H1 (cell line): ENCODE results near the gene AAMDC. TPM values are rescaled to one million over a fixed set of nuclear protein-coding genes. Genes with fewer than 3 reads are reported as not detected.
"Not testable (repeated sequence)": the region's sequence is repeated elsewhere in the genome, so short reads cannot be mapped to it uniquely, and the experiment has no call there.

Source experiments
- CTCF ChIA-PET: fragments of 300-600 bp; sonication (Branson Sonifier 250); formaldehyde crosslinking; loops from one replicate; lab custom pipeline; 2021; ENCODE audit not compliant: partially characterized antibody; lab: Charles Lee
- POLR2A ChIA-PET: fragments of 300-600 bp; sonication (Branson Sonifier 250); formaldehyde crosslinking; loops from one replicate; lab custom pipeline; 2021; ENCODE audit warnings: inconsistent platforms; ENCODE audit not compliant: partially characterized antibody; lab: Charles Lee
- DNase-seq, 2 experiments: peaks; one replicate each; pipeline versions ENCODE4 v3.0.0 to v3.0.0-alpha.2; 2010 to 2022; ENCODE audit warnings: low spot score in 2 of 2, low read depth in 1 of 2, mixed read lengths in 1 of 2
- FAIRE-seq: peaks from 2 replicates; lab custom pipeline; 2011; peaks lifted over from hg19 to GRCh38; lab: Jason Lieb, UNC
- H2AFZ ChIP-seq: 2 replicates; pipeline ENCODE4 v1.8.1; 2012; ENCODE audit warnings: low read length, inconsistent platforms
- H2AK5ac ChIP-seq: 2 replicates; pipeline ENCODE4 v1.6.1; 2013; ENCODE audit warnings: low read depth, low read length
- H2BK120ac ChIP-seq: replicated peaks from 2 replicates; pipeline ENCODE3; 2013; ENCODE audit warnings: low read depth, low read length, inconsistent platforms
- H2BK12ac ChIP-seq: 2 replicates; pipeline ENCODE4 v1.6.1; 2013; ENCODE audit warnings: low read depth, low read length
- H2BK15ac ChIP-seq: 2 replicates; pipeline ENCODE4 v1.6.1; 2013; ENCODE audit warnings: low read length
- H2BK20ac ChIP-seq: 2 replicates; pipeline ENCODE4 v1.6.1; 2013; ENCODE audit warnings: low read length
- H2BK5ac ChIP-seq: 2 replicates; pipeline ENCODE4 v1.6.1; 2013; ENCODE audit warnings: low read depth, low read length
- H3K14ac ChIP-seq: 2 replicates; pipeline ENCODE4 v1.6.1; 2013; ENCODE audit warnings: inconsistent platforms; ENCODE audit not compliant: insufficient read length
- H3K18ac ChIP-seq: 2 replicates; pipeline ENCODE4 v1.6.1; 2013; ENCODE audit warnings: low read length; ENCODE audit errors: extremely low read depth
- H3K23ac ChIP-seq: 2 replicates; pipeline ENCODE4 v1.6.1; 2013; ENCODE audit warnings: inconsistent platforms; ENCODE audit not compliant: insufficient read length
- H3K23me2 ChIP-seq: 2 replicates; pipeline ENCODE4 v1.6.1; 2013; ENCODE audit warnings: low read depth, low read length
- H3K27ac ChIP-seq: 2 replicates; pipeline ENCODE4 v1.6.1; 2011; ENCODE audit warnings: low read depth, low read length, inconsistent platforms
- H3K27me3 ChIP-seq, 4 experiments: replicated peaks in 1 of 4; 1 replicate in 1 of 4; 2 replicates in 3 of 4; pipeline versions ENCODE4 v1.6.1 to v1.8.1; 2011 to 2013; ENCODE audit warnings: low read length in 3 of 4, mild to moderate bottlenecking in 3 of 4, inconsistent platforms in 2 of 4, mixed read lengths in 2 of 4, moderate library complexity in 1 of 4; ENCODE audit not compliant: control insufficient read depth in 3 of 4, insufficient read depth in 3 of 4; ENCODE audit errors: extremely low read depth in 1 of 4
- H3K36me3 ChIP-seq, 4 experiments: 2 replicates each; pipeline versions ENCODE4 v1.6.1 to v1.8.1; 2011 to 2013; ENCODE audit warnings: mild to moderate bottlenecking in 4 of 4, low read length in 3 of 4, moderate library complexity in 2 of 4, control low read depth in 1 of 4, inconsistent platforms in 1 of 4; ENCODE audit not compliant: insufficient read depth in 4 of 4, control insufficient read depth in 2 of 4
- H3K4ac ChIP-seq: replicated peaks from 2 replicates; pipeline ENCODE3; 2013; ENCODE audit warnings: low read length, low read depth, mixed read lengths, inconsistent platforms; ENCODE audit not compliant: insufficient read length
- H3K4me1 ChIP-seq, 4 experiments: replicated peaks in 1 of 4; 1 replicate in 1 of 4; 2 replicates in 3 of 4; pipeline versions ENCODE4 v1.6.1 to v1.8.1; 2011 to 2013; ENCODE audit warnings: low read length in 3 of 4, inconsistent platforms in 2 of 4, mixed read lengths in 1 of 4; ENCODE audit not compliant: insufficient read depth in 4 of 4, control insufficient read depth in 3 of 4
- H3K4me2 ChIP-seq, 2 experiments: 2 replicates each; pipeline versions ENCODE4 v1.6.1 to v1.8.1; 2011 to 2013; ENCODE audit warnings: low read depth in 2 of 2, low read length in 2 of 2, control low read depth in 1 of 2, inconsistent platforms in 1 of 2, mild to moderate bottlenecking in 1 of 2; ENCODE audit not compliant: insufficient read depth in 1 of 2
- H3K4me3 ChIP-seq, 4 experiments: fragments of 200-600, 300-600 bp in 1 of 4; sonication (generic), shearing (Covaris generic), sonication (Bioruptor Twin) in 1 of 4; 2 replicates each; pipeline versions ENCODE4 v1.5.1 to v1.8.1; 2011 to 2016; ENCODE audit warnings: low read length in 4 of 4, low read depth in 3 of 4, control low read depth in 2 of 4, inconsistent platforms in 2 of 4, mild to moderate bottlenecking in 2 of 4, mixed read lengths in 1 of 4, moderate library complexity in 1 of 4; ENCODE audit not compliant: insufficient read depth in 2 of 4; ENCODE audit errors: extremely low read depth in 1 of 4
- H3K56ac ChIP-seq: replicated peaks from 2 replicates; pipeline ENCODE3; 2013; ENCODE audit warnings: low read depth, mild to moderate bottlenecking, mixed read lengths, low read length, inconsistent platforms; ENCODE audit not compliant: insufficient read length
- H3K79me1 ChIP-seq: 2 replicates; pipeline ENCODE4 v1.6.1; 2013; ENCODE audit warnings: low read depth, low read length, control low read depth
- H3K79me2 ChIP-seq, 2 experiments: 2 replicates each; pipeline versions ENCODE4 v1.6.1 to v1.8.1; 2012 to 2013; ENCODE audit warnings: low read length in 2 of 2, mild to moderate bottlenecking in 2 of 2, inconsistent platforms in 1 of 2; ENCODE audit not compliant: insufficient read depth in 2 of 2, control insufficient read depth in 1 of 2
- H3K9ac ChIP-seq, 4 experiments: replicated peaks in 1 of 4; 1 replicate in 1 of 4; 2 replicates in 3 of 4; pipeline versions ENCODE4 v1.6.1 to v1.8.1; 2011 to 2013; ENCODE audit warnings: low read depth in 3 of 4, low read length in 3 of 4, control low read depth in 2 of 4, mild to moderate bottlenecking in 2 of 4, moderate library complexity in 2 of 4, inconsistent platforms in 1 of 4; ENCODE audit errors: extremely low read depth in 1 of 4
- H3K9me3 ChIP-seq, 2 experiments: 2 replicates each; pipeline versions ENCODE4 v1.6.1 to v1.8.1; 2012 to 2013; ENCODE audit warnings: mild to moderate bottlenecking in 2 of 2, moderate library complexity in 2 of 2, control low read depth in 1 of 2, inconsistent platforms in 1 of 2, low read depth in 1 of 2, low read length in 1 of 2, mixed read lengths in 1 of 2; ENCODE audit not compliant: insufficient read depth in 2 of 2
- H4K20me1 ChIP-seq, 2 experiments: replicated peaks in 1 of 2; 2 replicates each; pipeline versions ENCODE3 to v1.8.1; 2011 to 2013; ENCODE audit warnings: inconsistent platforms in 2 of 2, low read length in 2 of 2, mild to moderate bottlenecking in 1 of 2; ENCODE audit not compliant: insufficient read depth in 2 of 2, control insufficient read depth in 1 of 2
- H4K5ac ChIP-seq: 2 replicates; pipeline ENCODE4 v1.6.1; 2013; ENCODE audit warnings: low read length, low read depth, mixed read lengths, inconsistent platforms; ENCODE audit not compliant: insufficient read length
- H4K8ac ChIP-seq: 2 replicates; pipeline ENCODE4 v1.8.0; 2013; ENCODE audit warnings: mild to moderate bottlenecking, moderate library complexity, low read length, inconsistent platforms; ENCODE audit not compliant: insufficient read depth; ENCODE audit errors: extremely low read depth
- H4K91ac ChIP-seq: replicated peaks from 2 replicates; pipeline ENCODE3; 2013; ENCODE audit warnings: low read length, mixed read lengths, inconsistent platforms; ENCODE audit not compliant: insufficient read length
- WGBS, 2 experiments: shearing (Covaris generic) in 1 of 2; methylation state at CpG; one replicate each; pipeline versions ENCODE4 v1.1.6 to v1.1.7; 2013 to 2015; ENCODE audit warnings: low lambda C conversion rate in 2 of 2, mixed read lengths in 2 of 2, inconsistent platforms in 1 of 2, low coverage in 1 of 2, missing lambda C conversion rate in 1 of 2; ENCODE audit not compliant: insufficient replicate concordance in 2 of 2, insufficient coverage in 1 of 2, insufficient read length in 1 of 2; ENCODE audit errors: extremely low coverage in 1 of 2, missing lambda C conversion rate in 1 of 2; 5-methylcytosine and 5-hydroxymethylcytosine counted together
- polyA plus RNA-seq, 7 experiments: library from polyadenylated mRNA; depleted of rRNA in 3 of 7; stranded (reverse) in 5 of 7; unstranded in 2 of 7; fragments of >200 nt in 5 of 7; fragments of 200-250 nt in 2 of 7; gene quantifications; 1 replicate in 5 of 7; 2 replicates in 1 of 7; 4 replicates in 1 of 7; pipeline versions ENCODE4 v1.2.1 to v1.2.3, GENCODE V29; 2011 to 2013; ENCODE audit warnings: missing spikeins in 2 of 7, mixed read lengths in 2 of 7
- total RNA-seq: library from RNA; stranded (reverse); fragmentation: NEBNext Ultra II Directional; extraction: Animal tissue kit (Norgen Biotek cat#: 25700); gene quantifications from 2 replicates; pipeline ENCODE4 v1.2.1, GENCODE V29; 2021

The AAMDC gene
- total and polyA plus RNA-seq, 2 of the 8 experiments (the other 6 are each of a cell fraction or from before 2014, with no cell fraction given): 17.2 to 19.5 TPM

DNA sequence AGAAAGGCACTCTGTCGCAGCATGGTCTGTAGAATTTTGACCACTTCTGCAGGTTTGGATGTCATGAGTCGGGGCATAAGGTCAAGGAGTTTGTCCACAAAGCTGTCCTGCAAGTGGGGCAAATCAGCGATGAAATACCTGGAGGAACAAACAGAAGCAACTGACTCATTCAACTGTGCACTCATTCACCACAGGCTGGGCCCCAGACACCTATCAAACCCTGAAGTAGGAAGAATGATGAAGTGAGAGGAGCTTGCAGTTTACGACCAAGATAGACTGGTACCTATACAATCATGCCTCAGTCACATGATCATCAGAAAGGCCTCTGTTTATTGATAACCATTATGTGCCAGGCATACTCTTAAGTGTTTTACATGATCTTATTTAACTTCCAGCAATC is 70.8 kb downstream of the AAMDC start:
- H3K4me1 ChIP-seq, H4K20me1 ChIP-seq, CTCF ChIA-PET, H3K4me2 ChIP-seq, H2BK20ac ChIP-seq, H2AFZ ChIP-seq, H3K27me3 ChIP-seq, DNase-seq, H3K23me2 ChIP-seq, H2BK5ac ChIP-seq, H2BK12ac ChIP-seq, H2AK5ac ChIP-seq, H3K23ac ChIP-seq, H3K14ac ChIP-seq, H3K9me3 ChIP-seq, H4K8ac ChIP-seq, H3K79me2 ChIP-seq, H4K5ac ChIP-seq, H3K18ac ChIP-seq, H2BK15ac ChIP-seq, H3K4me3 ChIP-seq, H3K36me3 ChIP-seq, H3K4ac ChIP-seq, H3K56ac ChIP-seq, FAIRE-seq, H3K79me1 ChIP-seq, POLR2A ChIA-PET, H3K27ac ChIP-seq, H4K91ac ChIP-seq, H2BK120ac ChIP-seq, H3K9ac ChIP-seq: not testable (repeated sequence)
- WGBS, 2 experiments: 95% methylated on average over 2 of the region's 4 CpGs; no CpG with 5 or more reads in 1 of the 2 experiments

DNA sequence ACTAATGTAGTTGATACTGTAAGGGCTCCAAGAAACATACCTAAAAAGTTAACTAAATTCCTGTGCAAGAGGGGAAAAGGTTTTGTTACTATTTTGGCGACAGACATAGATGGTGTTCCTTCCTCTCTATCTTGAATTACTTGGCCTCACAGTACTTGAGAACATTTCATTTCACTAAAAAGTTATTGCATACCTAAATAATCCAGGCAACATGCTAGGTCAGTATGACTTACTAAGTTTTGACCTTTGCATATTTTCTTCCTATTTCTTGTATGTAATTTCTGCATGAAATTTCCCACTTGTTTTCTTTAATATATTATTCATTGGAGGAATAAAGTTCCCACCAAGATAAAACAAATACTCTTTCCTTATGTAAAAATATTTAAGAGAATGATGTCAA is 74.0 kb downstream of the AAMDC start:
- H3K79me2 ChIP-seq, H3K79me1 ChIP-seq, H3K4me2 ChIP-seq, H4K91ac ChIP-seq, H3K9me3 ChIP-seq, H3K23me2 ChIP-seq, H3K14ac ChIP-seq, H3K27me3 ChIP-seq, DNase-seq, H4K8ac ChIP-seq, H2AK5ac ChIP-seq, H4K5ac ChIP-seq, POLR2A ChIA-PET, H4K20me1 ChIP-seq, H3K4me1 ChIP-seq, H2BK5ac ChIP-seq, H3K4ac ChIP-seq, H2BK20ac ChIP-seq, H3K36me3 ChIP-seq, H3K9ac ChIP-seq, H3K23ac ChIP-seq, H2BK120ac ChIP-seq, FAIRE-seq, H2AFZ ChIP-seq, H3K27ac ChIP-seq, H3K18ac ChIP-seq, H3K56ac ChIP-seq, CTCF ChIA-PET, H2BK15ac ChIP-seq, H3K4me3 ChIP-seq, H2BK12ac ChIP-seq: not testable (repeated sequence)
- WGBS, 2 experiments: 67% methylated on average over 1 of the region's 1 CpG; no CpG with 5 or more reads in 1 of the 2 experiments
